Measurements from ENCODE around the gene EFR3B.

DNA sequence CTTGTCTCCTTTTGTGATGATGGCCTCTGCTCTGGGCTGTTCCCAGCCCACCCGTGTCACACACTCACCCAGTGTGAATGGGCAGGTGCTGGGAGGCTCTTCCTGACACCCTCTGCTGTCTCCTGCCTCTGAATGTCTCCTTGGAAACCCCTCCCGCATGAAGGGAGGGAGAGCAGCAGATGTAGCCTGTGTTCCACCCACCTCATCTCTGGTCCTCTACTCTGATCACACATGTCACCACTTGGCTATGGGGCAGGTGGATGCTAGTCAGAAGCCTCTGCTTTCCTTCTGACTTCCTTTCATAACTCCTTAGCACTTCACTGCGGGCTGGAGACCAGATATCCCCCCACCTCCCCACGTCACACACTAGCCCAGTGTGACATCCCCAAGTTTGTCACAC lies 23.9 kb downstream of the EFR3B start:
- no peak for TF ChIP-seq POLR2A (IDR thresholded peaks at IDR 0.05)
- no peak for TF ChIP-seq CTCF (IDR thresholded peaks at IDR 0.05)

All from ovary (tissue), 3 donors.